AG09309 (cell line): Measurements from ENCODE around the gene A2M.

Source experiments
- DNase-seq: peaks from one replicate; pipeline ENCODE4 v3.0.0-alpha.2; 2010; ENCODE audit warnings: low read depth
- H3K4me3 ChIP-seq: 2 replicates; pipeline ENCODE4 v1.5.1; 2011; ENCODE audit warnings: mild to moderate bottlenecking, low read depth, low read length, moderate library complexity; ENCODE audit not compliant: control insufficient read depth
- TF ChIP-seq, protein P1 (sequence below): IDR thresholded peaks from 2 replicates; pipeline ENCODE4 v1.5.1; 2011; ENCODE audit warnings: mild to moderate bottlenecking, low read depth, low read length, inconsistent platforms; ENCODE audit not compliant: insufficient read depth, control insufficient read depth; ENCODE audit errors: missing control alignments

A2M gene

DNA sequence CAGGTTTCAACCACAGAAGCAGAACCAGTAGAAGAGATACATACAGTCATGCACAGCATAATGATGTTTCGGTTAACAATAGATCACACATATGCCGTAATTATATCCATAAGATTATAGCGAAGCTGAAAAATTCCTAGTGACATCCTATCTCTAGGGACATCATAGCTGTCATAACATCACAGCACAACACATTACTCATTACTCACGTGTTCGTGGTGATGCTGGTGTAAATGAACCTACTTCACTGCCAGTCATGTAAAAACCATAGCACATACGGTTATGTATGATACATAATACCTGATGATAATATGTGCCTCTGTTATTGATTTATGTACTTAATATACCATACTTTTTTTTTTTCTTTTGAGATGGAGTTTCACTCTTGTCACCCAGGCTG, 81.6 kb downstream of the A2M start:
- TF ChIP-seq, protein P1, sequence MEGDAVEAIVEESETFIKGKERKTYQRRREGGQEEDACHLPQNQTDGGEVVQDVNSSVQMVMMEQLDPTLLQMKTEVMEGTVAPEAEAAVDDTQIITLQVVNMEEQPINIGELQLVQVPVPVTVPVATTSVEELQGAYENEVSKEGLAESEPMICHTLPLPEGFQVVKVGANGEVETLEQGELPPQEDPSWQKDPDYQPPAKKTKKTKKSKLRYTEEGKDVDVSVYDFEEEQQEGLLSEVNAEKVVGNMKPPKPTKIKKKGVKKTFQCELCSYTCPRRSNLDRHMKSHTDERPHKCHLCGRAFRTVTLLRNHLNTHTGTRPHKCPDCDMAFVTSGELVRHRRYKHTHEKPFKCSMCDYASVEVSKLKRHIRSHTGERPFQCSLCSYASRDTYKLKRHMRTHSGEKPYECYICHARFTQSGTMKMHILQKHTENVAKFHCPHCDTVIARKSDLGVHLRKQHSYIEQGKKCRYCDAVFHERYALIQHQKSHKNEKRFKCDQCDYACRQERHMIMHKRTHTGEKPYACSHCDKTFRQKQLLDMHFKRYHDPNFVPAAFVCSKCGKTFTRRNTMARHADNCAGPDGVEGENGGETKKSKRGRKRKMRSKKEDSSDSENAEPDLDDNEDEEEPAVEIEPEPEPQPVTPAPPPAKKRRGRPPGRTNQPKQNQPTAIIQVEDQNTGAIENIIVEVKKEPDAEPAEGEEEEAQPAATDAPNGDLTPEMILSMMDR: no peak
- DNase-seq: no peak
- no peak overlapping the region for H3K4me3 ChIP-seq

DNA sequence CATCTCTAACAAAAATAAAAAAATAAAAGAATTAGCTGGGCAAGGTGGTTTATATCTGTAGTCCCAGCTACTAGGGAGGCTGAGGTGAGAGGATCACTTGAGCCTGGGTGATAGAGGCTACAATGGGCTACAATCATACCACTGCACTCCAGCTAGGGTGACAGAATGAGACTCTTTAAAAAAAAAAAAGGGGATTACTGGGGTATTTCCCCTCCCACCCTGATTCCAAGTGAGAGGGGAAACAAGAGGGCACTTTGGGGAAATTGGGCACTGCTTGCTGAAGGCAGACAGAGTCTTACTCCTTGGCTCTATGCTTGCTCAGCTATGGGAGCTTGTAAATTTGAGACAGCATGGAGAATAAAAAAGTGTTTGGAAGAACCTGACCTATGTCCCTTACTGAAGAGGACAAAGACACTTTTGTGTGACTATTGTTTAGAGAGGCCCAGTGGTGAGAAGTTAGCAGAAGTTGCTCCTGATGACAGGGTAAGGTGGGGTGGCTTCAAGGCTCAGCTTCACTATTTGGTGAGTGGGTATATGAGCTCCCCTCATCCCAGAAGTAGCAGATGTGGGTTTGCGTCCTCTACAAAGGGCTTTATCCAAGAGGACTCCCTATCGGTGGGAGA, 82.3 kb downstream of the A2M start:
- no peak overlapping the region for H3K4me3 ChIP-seq
- no peak for DNase-seq
- TF ChIP-seq, protein P1: no peak

DNA sequence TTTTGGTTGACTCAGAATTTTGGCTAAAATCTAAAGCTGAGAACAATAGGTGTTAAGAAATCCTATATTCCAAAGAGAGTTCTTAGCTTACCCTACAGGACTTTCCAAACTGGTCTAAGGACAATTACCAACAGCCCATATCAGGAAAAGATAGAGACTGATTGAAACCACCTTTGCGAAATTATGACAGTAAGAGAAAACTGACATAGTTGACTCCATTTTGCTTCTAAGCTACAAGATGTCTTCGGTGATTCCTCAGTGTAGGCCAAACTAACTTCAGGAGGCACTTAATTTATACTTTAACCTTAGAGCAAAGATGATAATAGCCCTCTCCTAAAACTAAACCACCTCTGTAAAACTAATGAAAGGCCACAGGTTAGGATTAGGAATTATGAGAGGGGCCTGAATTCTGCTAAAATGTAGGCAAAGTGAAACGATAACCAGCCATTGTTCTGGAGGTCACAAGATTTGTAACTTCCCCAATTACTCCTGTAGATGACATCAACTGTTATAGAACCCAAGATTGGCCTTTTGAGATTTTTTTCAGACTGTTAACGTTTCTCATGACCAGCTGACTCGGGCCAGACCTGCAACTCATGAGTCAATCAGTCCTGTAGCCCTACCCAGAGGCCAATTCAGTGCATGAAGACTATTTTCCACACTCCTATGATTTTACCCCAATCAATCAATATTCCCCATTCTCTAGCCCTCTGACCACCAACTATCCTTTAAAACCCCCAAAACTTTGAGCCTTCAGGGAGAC, 83.3 kb downstream of the A2M start:
- H3K4me3 ChIP-seq: no peak overlapping the region
- TF ChIP-seq, protein P1: no peak
- no peak for DNase-seq

DNA sequence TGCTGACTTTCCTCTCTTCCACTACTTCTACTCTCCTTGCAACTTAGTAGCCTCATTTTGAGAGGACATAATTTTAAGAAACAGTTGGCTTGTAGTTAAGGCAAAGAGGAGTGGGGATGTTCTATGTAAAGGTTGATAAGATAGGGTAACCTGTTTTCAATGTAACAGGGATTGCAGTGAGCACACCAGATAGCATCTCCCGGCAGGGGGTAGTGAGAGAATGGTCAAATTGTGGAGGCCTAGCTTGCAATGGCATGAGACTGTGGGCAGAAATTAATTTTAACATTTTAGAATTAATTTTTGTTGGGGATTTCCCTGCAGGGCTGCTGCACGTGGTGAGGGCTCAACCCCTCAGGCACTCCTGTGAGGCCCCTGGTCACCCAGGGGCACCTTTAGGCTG, 84.9 kb downstream of the A2M start:
- H3K4me3 ChIP-seq: no peak overlapping the region
- no peak for DNase-seq
- TF ChIP-seq, protein P1: no peak

DNA sequence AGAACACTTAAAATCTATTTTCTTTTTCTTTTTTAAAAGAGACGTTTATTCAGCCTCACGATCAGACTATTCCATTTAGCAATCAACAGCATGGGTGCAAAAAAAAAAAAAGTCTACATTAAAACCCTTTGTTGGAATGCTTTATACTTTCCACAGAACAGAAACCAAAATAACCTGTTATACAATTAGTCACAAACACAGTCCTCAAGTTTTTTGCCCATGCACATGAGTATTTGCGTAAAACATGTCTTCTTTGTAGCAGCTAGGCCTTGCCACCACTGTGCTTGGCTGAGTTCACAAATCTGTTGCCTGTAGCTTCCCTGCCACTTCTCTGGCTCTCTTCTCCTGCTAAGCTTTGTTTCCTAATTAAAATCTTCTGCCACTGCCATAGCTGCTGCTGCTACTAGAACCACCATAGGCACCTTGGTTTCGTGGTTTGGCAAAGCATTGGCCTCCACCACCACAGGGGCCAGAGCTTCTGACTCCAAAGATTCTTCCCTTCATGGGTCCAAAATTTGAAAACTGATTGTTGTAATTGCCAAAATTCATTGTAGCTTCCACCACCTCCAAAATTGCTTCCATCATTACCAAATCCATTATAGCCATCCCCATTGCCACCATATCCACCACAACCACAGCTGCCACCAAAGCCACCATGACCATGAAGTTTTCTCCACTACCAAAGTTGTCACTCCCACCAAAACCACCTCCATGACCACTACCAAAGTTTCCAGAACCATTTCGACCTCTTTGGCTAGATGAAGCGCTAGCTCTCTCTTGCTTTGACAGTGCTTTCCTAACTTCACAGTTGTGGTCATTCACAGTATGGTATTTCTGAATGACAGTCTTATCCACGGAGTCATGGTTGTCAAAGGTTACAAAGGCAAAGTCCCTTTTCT, 88.3 kb downstream of the A2M start:
- no peak overlapping the region for H3K4me3 ChIP-seq
- no peak for DNase-seq
- TF ChIP-seq, protein P1: no peak

DNA sequence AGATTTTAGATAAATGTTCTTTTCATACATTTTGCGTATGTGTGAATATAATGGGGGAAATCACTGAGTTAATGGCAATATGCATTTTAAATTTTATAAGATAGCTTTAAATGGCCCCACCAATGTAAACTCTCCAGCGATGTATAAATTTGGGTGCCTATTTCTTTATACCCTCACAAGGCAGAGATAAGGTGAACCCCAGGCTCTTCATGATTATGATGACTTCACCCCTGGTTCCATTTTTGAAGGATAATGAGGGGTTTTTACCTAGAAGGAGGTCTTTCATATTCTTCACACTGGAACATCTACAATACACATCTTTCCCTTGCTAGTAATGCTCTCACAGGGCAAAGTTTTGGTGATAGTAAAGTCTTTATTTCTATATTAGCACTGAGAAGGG, 91.2 kb downstream of the A2M start:
- DNase-seq: no peak
- TF ChIP-seq, protein P1: no peak
- H3K4me3 ChIP-seq: no peak overlapping the region
